Astrocyte (in vitro differentiated cells and primary cell): ENCODE results near the gene SUPT6H. TPM values are rescaled to one million over a fixed set of nuclear protein-coding genes. Genes with fewer than 3 reads are reported as not detected.
A peak's percentile ranks its signal among the peaks of the same experiment; 100 is the strongest.

Source experiments
- DNase-seq: peaks from one replicate; pipeline ENCODE4 v3.0.0-alpha.2; 2010; ENCODE audit warnings: low read depth
- FAIRE-seq: peaks from 2 replicates; lab custom pipeline; 2011; peaks lifted over from hg19 to GRCh38; lab: Jason Lieb, UNC
- H2AFZ ChIP-seq: 2 replicates; pipeline ENCODE4 v1.6.0; 2012; ENCODE audit warnings: low read depth, low read length, inconsistent platforms
- H3K27ac ChIP-seq: 2 replicates; pipeline ENCODE4 v1.5.1; 2011; ENCODE audit warnings: low read depth, low read length, inconsistent platforms
- H3K27me3 ChIP-seq: 2 replicates; pipeline ENCODE4 v1.6.0; 2011; ENCODE audit warnings: low read length, inconsistent platforms; ENCODE audit not compliant: insufficient read depth
- H3K36me3 ChIP-seq: 2 replicates; pipeline ENCODE4 v1.5.1; 2011; ENCODE audit warnings: low read length, inconsistent platforms; ENCODE audit not compliant: insufficient read depth
- H3K4me1 ChIP-seq: 2 replicates; pipeline ENCODE4 v1.5.1; 2011; ENCODE audit warnings: low read length, inconsistent platforms; ENCODE audit not compliant: insufficient read depth
- H3K4me2 ChIP-seq: 2 replicates; pipeline ENCODE4 v1.6.0; 2012; ENCODE audit warnings: low read length, inconsistent platforms
- H3K4me3 ChIP-seq: 2 replicates; pipeline ENCODE4 v1.5.1; 2011; ENCODE audit warnings: low read depth, mild to moderate bottlenecking, low read length, inconsistent platforms; ENCODE audit not compliant: insufficient read depth
- H3K79me2 ChIP-seq: 2 replicates; pipeline ENCODE4 v1.6.0; 2012; ENCODE audit warnings: mild to moderate bottlenecking, low read length, inconsistent platforms; ENCODE audit not compliant: insufficient read depth
- H3K9ac ChIP-seq: 2 replicates; pipeline ENCODE4 v1.6.0; 2012; ENCODE audit warnings: mild to moderate bottlenecking, low read length, inconsistent platforms
- H3K9me3 ChIP-seq: 2 replicates; pipeline ENCODE4 v1.5.1; 2012; ENCODE audit warnings: low read depth, mild to moderate bottlenecking, low read length, inconsistent platforms; ENCODE audit not compliant: insufficient read depth
- H4K20me1 ChIP-seq: 2 replicates; pipeline ENCODE4 v1.6.0; 2012; ENCODE audit warnings: low read length, inconsistent platforms; ENCODE audit not compliant: insufficient read depth
- H3K27ac Mint-ChIP-seq: one replicate; pipeline ENCODE4 v1.8.0; 2021; ENCODE audit warnings: mild to moderate bottlenecking, mixed read lengths; ENCODE audit not compliant: unreplicated experiment
- H3K27me3 Mint-ChIP-seq: one replicate; pipeline ENCODE4 v1.8.0; 2021; ENCODE audit warnings: low read depth, mixed read lengths; ENCODE audit not compliant: unreplicated experiment
- H3K36me3 Mint-ChIP-seq: one replicate; pipeline ENCODE4 v1.8.0; 2021; ENCODE audit warnings: low read depth, mixed read lengths; ENCODE audit not compliant: unreplicated experiment
- H3K4me1 Mint-ChIP-seq: one replicate; pipeline ENCODE4 v1.8.0; 2021; ENCODE audit warnings: low read depth, mixed read lengths; ENCODE audit not compliant: unreplicated experiment
- H3K4me3 Mint-ChIP-seq: one replicate; pipeline ENCODE4 v1.8.0; 2021; ENCODE audit warnings: mild to moderate bottlenecking, moderate library complexity, mixed read lengths; ENCODE audit not compliant: unreplicated experiment
- H3K9me3 Mint-ChIP-seq: one replicate; pipeline ENCODE4 v1.8.0; 2021; ENCODE audit warnings: mild to moderate bottlenecking, mixed read lengths; ENCODE audit not compliant: unreplicated experiment
- CTCF ChIP-seq: IDR thresholded peaks from 2 replicates; pipeline ENCODE4 v1.5.1; 2011; ENCODE audit warnings: low read depth, mild to moderate bottlenecking, inconsistent platforms, low read length, moderate library complexity; ENCODE audit not compliant: insufficient read depth
- EZH2 ChIP-seq: IDR thresholded peaks from 2 replicates; pipeline ENCODE4 v1.6.1; 2012; ENCODE audit warnings: mild to moderate bottlenecking, low read length, inconsistent platforms; ENCODE audit not compliant: insufficient read depth
- total RNA-seq: library from RNA; stranded (reverse); gene quantifications from 2 replicates; pipeline ENCODE4 v1.2.1, GENCODE V29; 2021

SUPT6H gene
- total RNA-seq, 1 donor from 2014 or later, result 95.9 TPM

GRCh38 chr17:28717578-28718332, 55.8 kb downstream of the SUPT6H start, which contains the start of gene RAB34:
Gene RAB34 (minus strand): TSS chr17:28717868. CDS start chr17:28717266, 602 bp downstream.
- Mint-ChIP-seq H3K9me3 (no peaks in the 10 kb centered on the region), H3K36me3 (peaks cover 29% of the 10 kb centered on the region), H3K27me3 (no peaks in the 10 kb centered on the region), H3K27ac (peak within 1 kb of the TSS; percentile 95), H3K4me1 (peaks cover 25% of the 10 kb centered on the region), H3K4me3 (peak within 1 kb of the TSS; percentile 89)
- peaks cover 62% of the 10 kb centered on the region for H4K20me1 ChIP-seq
- H3K4me3 ChIP-seq, result peak within 1 kb of the TSS; percentile 83
- H3K9me3 ChIP-seq, result no peaks in the 10 kb centered on the region
- peak within 1 kb of the TSS; percentile 87 for H3K27ac ChIP-seq
- peak; percentile 82 for DNase-seq
- H2AFZ ChIP-seq, result peak within 1 kb of the TSS; percentile 28
- TF ChIP-seq CTCF, result no peak
- TF ChIP-seq EZH2, result no peak
- peaks cover 31% of the 10 kb centered on the region for H3K36me3 ChIP-seq
- H3K27me3 ChIP-seq, result no peaks in the 10 kb centered on the region
- H3K9ac ChIP-seq, result peak within 1 kb of the TSS; percentile 92
- peak within 1 kb of the TSS; percentile 93 for H3K4me2 ChIP-seq
- peaks cover 65% of the 10 kb centered on the region for H3K79me2 ChIP-seq
- H3K4me1 ChIP-seq, result peaks cover 41% of the 10 kb centered on the region
- no peak for FAIRE-seq

GRCh38 chr17:28718333-28719020, 56.5 kb downstream of the SUPT6H start:
- H3K27ac ChIP-seq, result peak overlapping the region; percentile 87
- H4K20me1 ChIP-seq, result peaks cover 65% of the 10 kb centered on the region
- no peaks in the 10 kb centered on the region for H3K27me3 Mint-ChIP-seq
- peaks cover 28% of the 10 kb centered on the region for H3K36me3 Mint-ChIP-seq
- no peak for TF ChIP-seq EZH2
- TF ChIP-seq CTCF, result no peak
- H3K27ac Mint-ChIP-seq, result peak overlapping the region; percentile 95
- H3K9me3 Mint-ChIP-seq, result no peaks in the 10 kb centered on the region
- DNase-seq, result no peak
- peaks cover 29% of the 10 kb centered on the region for H3K4me1 Mint-ChIP-seq
- H3K9ac ChIP-seq, result peak overlapping the region; percentile 92
- no peaks in the 10 kb centered on the region for H3K9me3 ChIP-seq
- peak overlapping the region; percentile 28 for H2AFZ ChIP-seq
- peak overlapping the region; percentile 89 for H3K4me3 Mint-ChIP-seq
- FAIRE-seq, result no peak
- H3K79me2 ChIP-seq, result peaks cover 72% of the 10 kb centered on the region
- H3K4me1 ChIP-seq, result peaks cover 47% of the 10 kb centered on the region
- peak overlapping the region; percentile 93 for H3K4me2 ChIP-seq
- H3K27me3 ChIP-seq, result no peaks in the 10 kb centered on the region
- H3K4me3 ChIP-seq, result peak overlapping the region; percentile 83
- H3K36me3 ChIP-seq, result peaks cover 35% of the 10 kb centered on the region
